ENCODE data around the gene TMEM161A.
"Not testable (repeated sequence)": the region's sequence is repeated elsewhere in the genome, so short reads cannot be mapped to it uniquely, and the experiment has no call there.

The TMEM161A gene

GRCh38 chr19:19119325-19120237 is 18.7 kb downstream of the TMEM161A start:
- H3K27ac ChIP-seq (ENCODE audit: low read length), result no peak overlapping the region
- H3K27me3 ChIP-seq (ENCODE audit: low read depth, low read length), result no peaks in the 10 kb centered on the region
- H3K9me3 ChIP-seq (ENCODE audit: control insufficient read depth in 1 of 2, low read length in 2 of 2), result peaks cover 0 to 12% of the 10 kb centered on the region in 2 donors
- H3K4me1 ChIP-seq (ENCODE audit: control insufficient read depth in 1 of 2, insufficient read depth in 2 of 2, low read length in 2 of 2), result peaks cover 0 to 9% of the 10 kb centered on the region in 2 donors
- peaks cover 0 to 9% of the 10 kb centered on the region in 2 donors for H3K36me3 ChIP-seq (ENCODE audit: control insufficient read depth in 1 of 2, insufficient read depth in 2 of 2, low read length in 2 of 2)
- H3K4me3 ChIP-seq (ENCODE audit: low read depth in 1 of 2, low read length in 2 of 2), result peak overlapping the region in 1 of 2 donors; percentile 33

DNA sequence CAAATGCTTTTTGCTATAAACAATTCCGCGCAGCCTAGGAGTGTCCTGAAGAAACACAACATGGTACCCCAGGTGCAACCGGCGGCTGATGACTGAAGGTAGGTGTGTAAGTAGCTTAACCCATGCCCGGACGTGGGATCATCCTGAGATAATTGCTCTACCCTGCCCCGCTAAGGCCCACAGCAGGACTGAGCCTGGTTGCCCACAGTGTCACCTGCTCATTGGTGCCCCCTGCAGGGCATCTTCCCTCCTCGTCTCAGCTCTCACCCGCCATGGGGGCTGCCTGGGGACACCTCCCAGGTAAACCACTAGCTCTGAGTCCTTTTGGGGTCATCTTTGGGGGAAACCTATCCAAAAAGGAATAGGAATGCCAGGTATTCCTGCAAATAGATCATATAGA is 22.3 kb downstream of the TMEM161A start:
- Histone ChIP-seq H3K36me3 (ENCODE audit: control insufficient read depth in 1 of 2, insufficient read depth in 2 of 2, low read length in 2 of 2) (no peaks in the 10 kb centered on the region), H3K4me3 (ENCODE audit: low read depth in 1 of 2, low read length in 2 of 2) (no peak overlapping the region), H3K27ac (ENCODE audit: low read length) (no peak overlapping the region), H3K4me1 (ENCODE audit: control insufficient read depth in 1 of 2, insufficient read depth in 2 of 2, low read length in 2 of 2) (peaks cover 0 to 9% of the 10 kb centered on the region in 2 donors), H3K27me3 (ENCODE audit: low read depth, low read length) (no peaks in the 10 kb centered on the region), H3K9me3 (ENCODE audit: control insufficient read depth in 1 of 2, low read length in 2 of 2) (no peaks in the 10 kb centered on the region)

DNA sequence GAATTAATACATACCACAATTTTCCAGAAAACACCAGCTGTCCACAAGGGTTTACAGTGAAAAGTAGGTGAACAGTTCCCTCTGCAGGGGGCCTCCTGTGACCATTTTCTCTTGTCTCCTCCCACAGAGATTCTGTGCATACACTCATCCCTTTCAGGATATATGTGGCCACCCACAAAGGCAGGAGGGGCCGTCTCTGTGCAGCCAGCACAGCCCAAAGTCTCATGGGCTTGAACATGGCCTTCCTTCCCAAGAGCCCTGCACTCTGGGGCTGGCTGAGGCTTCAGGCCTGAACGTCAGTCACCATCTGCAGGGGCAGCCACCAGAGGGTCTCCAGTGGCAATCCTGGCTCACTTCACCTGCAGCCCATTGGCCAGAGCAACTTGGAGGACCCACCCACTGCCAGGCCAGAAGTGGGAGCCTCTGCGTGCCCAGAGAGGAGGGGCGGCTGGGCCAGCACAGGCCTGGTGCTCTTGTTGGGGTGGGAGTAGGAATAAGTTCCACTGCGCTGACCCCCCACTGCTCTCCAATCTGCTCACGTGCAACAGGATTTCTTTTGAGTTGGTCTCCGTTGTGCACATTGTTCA is 25.1 kb downstream of the TMEM161A start:
- Histone ChIP-seq H3K27ac (ENCODE audit: low read length) (no peak overlapping the region), H3K4me3 (ENCODE audit: low read depth in 1 of 2, low read length in 2 of 2) (no peak overlapping the region), H3K9me3 (ENCODE audit: control insufficient read depth in 1 of 2, low read length in 2 of 2) (no peaks in the 10 kb centered on the region), H3K36me3 (ENCODE audit: control insufficient read depth in 1 of 2, insufficient read depth in 2 of 2, low read length in 2 of 2) (no peaks in the 10 kb centered on the region), H3K4me1 (ENCODE audit: control insufficient read depth in 1 of 2, insufficient read depth in 2 of 2, low read length in 2 of 2) (peaks cover 0 to 9% of the 10 kb centered on the region in 2 donors), H3K27me3 (ENCODE audit: low read depth, low read length) (no peaks in the 10 kb centered on the region)

GRCh38 chr19:19111967-19112580 is 26.2 kb downstream of the TMEM161A start:
- peaks cover 4% of the 10 kb centered on the region in 2 donors for H3K36me3 ChIP-seq (ENCODE audit: control insufficient read depth in 1 of 2, insufficient read depth in 2 of 2, low read length in 2 of 2)
- no peak overlapping the region for H3K4me3 ChIP-seq (ENCODE audit: low read depth in 1 of 2, low read length in 2 of 2)
- H3K9me3 ChIP-seq (ENCODE audit: control insufficient read depth in 1 of 2, low read length in 2 of 2), result no peaks in the 10 kb centered on the region
- peaks cover 0 to 9% of the 10 kb centered on the region in 2 donors for H3K4me1 ChIP-seq (ENCODE audit: control insufficient read depth in 1 of 2, insufficient read depth in 2 of 2, low read length in 2 of 2)
- no peak overlapping the region for H3K27ac ChIP-seq (ENCODE audit: low read length)
- no peaks in the 10 kb centered on the region for H3K27me3 ChIP-seq (ENCODE audit: low read depth, low read length)

DNA sequence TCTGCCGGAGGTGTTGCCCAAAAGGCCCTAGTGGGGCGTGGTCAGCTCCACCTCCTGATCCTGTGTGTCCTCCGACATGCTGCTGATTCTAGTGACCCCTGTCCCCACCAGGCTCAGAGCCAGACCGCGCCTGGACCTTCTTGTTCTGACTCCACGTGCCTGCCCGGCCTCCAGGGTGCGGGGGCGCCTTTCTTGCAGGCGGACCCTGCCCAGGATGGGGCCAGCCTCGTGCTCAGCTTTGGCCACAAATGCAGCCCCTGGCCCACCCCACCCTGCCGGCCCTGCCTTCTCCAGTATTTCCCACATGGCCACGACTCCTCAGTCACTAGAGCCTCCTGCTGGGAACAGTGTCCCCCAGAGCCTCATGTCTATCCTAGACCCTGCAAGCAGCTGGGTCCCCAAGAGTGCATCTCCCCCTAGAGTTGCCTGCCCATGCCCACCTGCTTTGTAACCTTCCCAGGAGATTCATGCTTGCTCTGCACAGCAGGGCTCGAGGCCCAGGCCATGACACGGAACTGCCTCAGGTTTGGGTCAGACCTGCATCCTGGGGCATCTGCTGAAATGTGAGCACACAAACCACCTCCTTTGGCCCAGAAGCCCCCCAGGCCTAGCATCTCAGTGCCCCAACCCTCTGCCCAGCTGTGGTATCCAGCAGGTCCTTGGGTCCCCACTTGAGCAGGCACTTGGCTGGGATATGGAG is 27.0 kb downstream of the TMEM161A start:
- H3K27ac ChIP-seq (ENCODE audit: low read length), result no peak overlapping the region
- H3K9me3 ChIP-seq (ENCODE audit: control insufficient read depth in 1 of 2, low read length in 2 of 2), result no peaks in the 10 kb centered on the region
- peaks cover 4% of the 10 kb centered on the region in 2 donors for H3K36me3 ChIP-seq (ENCODE audit: control insufficient read depth in 1 of 2, insufficient read depth in 2 of 2, low read length in 2 of 2)
- H3K27me3 ChIP-seq (ENCODE audit: low read depth, low read length), result no peaks in the 10 kb centered on the region
- H3K4me3 ChIP-seq (ENCODE audit: low read depth in 1 of 2, low read length in 2 of 2), result no peak overlapping the region
- peaks cover 0 to 10% of the 10 kb centered on the region in 2 donors for H3K4me1 ChIP-seq (ENCODE audit: control insufficient read depth in 1 of 2, insufficient read depth in 2 of 2, low read length in 2 of 2)

DNA sequence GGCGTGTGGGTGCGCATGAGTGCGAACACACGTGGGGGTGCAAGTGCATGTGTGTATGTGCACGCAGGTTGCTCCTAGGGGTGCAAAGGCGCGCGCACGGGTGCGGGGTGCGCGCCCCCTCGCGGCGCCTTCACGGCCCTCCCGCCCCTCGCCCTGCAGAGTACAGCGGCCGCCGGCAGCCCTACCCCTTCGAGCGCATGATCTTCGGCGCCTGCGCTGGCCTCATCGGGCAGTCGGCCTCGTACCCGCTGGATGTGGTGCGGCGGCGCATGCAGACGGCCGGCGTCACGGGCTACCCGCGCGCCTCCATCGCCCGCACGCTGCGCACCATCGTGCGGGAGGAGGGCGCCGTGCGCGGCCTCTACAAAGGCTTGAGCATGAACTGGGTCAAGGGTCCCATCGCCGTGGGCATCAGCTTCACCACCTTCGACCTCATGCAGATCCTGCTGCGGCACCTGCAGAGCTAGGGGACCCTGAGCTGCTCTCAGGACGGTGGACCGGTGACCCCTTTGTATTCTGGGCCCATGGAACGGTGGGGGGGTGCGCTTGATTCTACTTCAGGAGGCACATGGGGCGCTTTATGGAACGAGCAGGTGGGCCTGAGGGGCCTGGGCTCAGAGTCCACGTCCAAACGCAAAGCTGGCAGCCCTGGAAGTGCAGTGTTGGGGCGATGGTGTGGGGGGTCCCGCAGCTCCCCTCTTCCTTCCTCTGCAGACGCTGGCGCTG is 27.7 kb downstream of the TMEM161A start:
- Histone ChIP-seq H3K27ac (ENCODE audit: low read length) (no peak overlapping the region), H3K9me3 (ENCODE audit: control insufficient read depth in 1 of 2, low read length in 2 of 2) (no peaks in the 10 kb centered on the region), H3K4me1 (ENCODE audit: control insufficient read depth in 1 of 2, insufficient read depth in 2 of 2, low read length in 2 of 2) (peaks cover 0 to 14% of the 10 kb centered on the region in 2 donors), H3K4me3 (ENCODE audit: low read depth in 1 of 2, low read length in 2 of 2) (peak overlapping the region in 1 of 2 donors; percentile 21), H3K36me3 (ENCODE audit: control insufficient read depth in 1 of 2, insufficient read depth in 2 of 2, low read length in 2 of 2) (peaks cover 4% of the 10 kb centered on the region in 2 donors), H3K27me3 (ENCODE audit: low read depth, low read length) (no peaks in the 10 kb centered on the region)

DNA sequence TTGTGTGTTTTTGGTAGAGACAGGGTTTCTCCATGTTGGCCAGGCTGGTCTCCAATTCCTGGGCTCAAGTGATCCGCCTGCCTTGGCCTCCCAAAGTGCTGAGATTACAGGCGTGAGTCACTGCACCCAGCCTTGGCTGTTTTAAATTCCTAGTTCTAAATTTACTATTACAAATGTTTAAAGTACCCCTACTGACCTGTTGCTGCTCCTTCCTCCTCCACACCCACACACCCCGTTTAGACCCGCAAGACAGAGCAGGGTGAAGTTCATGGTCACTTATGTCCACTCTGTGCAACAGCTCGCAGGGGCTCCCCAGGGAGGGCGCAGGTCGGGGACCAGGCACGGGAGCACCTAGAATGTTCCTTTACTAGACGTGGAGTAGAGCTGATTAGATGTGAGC is 28.7 kb downstream of the TMEM161A start:
- Histone ChIP-seq H3K27ac (ENCODE audit: low read length) (no peak overlapping the region), H3K4me1 (ENCODE audit: control insufficient read depth in 1 of 2, insufficient read depth in 2 of 2, low read length in 2 of 2) (peaks cover 0 to 14% of the 10 kb centered on the region in 2 donors), H3K4me3 (ENCODE audit: low read depth in 1 of 2, low read length in 2 of 2) (no peak overlapping the region), H3K9me3 (ENCODE audit: control insufficient read depth in 1 of 2, low read length in 2 of 2) (no peaks in the 10 kb centered on the region), H3K27me3 (ENCODE audit: low read depth, low read length) (no peaks in the 10 kb centered on the region), H3K36me3 (ENCODE audit: control insufficient read depth in 1 of 2, insufficient read depth in 2 of 2, low read length in 2 of 2) (peaks cover 4% of the 10 kb centered on the region in 2 donors)

DNA sequence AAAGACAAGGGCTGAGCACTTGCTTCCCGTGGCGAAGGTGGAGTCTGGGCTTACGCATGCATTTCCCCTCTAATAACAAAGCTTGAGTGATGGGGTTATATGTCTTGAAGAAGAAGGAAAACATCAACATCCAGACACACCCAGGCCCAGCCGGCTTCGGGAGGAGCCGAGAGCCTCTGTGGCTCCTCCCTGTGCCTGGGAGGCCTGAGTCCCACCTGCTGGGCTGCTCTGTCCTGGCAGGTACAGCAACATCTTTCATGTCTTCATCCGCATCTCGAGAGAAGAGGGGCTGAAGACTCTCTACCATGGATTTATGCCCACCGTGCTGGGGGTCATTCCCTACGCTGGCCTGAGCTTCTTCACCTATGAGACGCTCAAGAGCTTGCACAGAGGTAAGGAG is 30.6 kb downstream of the TMEM161A start:
- H3K27ac ChIP-seq (ENCODE audit: low read length), result no peak overlapping the region
- H3K9me3 ChIP-seq (ENCODE audit: control insufficient read depth in 1 of 2, low read length in 2 of 2), result no peaks in the 10 kb centered on the region
- peaks cover 4% of the 10 kb centered on the region in 2 donors for H3K36me3 ChIP-seq (ENCODE audit: control insufficient read depth in 1 of 2, insufficient read depth in 2 of 2, low read length in 2 of 2)
- peaks cover 0 to 14% of the 10 kb centered on the region in 2 donors for H3K4me1 ChIP-seq (ENCODE audit: control insufficient read depth in 1 of 2, insufficient read depth in 2 of 2, low read length in 2 of 2)
- no peaks in the 10 kb centered on the region for H3K27me3 ChIP-seq (ENCODE audit: low read depth, low read length)
- H3K4me3 ChIP-seq (ENCODE audit: low read depth in 1 of 2, low read length in 2 of 2), result no peak overlapping the region

GRCh38 chr19:19106938-19107337 is 31.3 kb downstream of the TMEM161A start:
- peaks cover 0 to 14% of the 10 kb centered on the region in 2 donors for H3K4me1 ChIP-seq (ENCODE audit: control insufficient read depth in 1 of 2, insufficient read depth in 2 of 2, low read length in 2 of 2)
- not testable (repeated sequence) for H3K36me3 ChIP-seq (ENCODE audit: control insufficient read depth in 1 of 2, insufficient read depth in 2 of 2, low read length in 2 of 2); H3K27me3 ChIP-seq (ENCODE audit: low read depth, low read length); H3K27ac ChIP-seq (ENCODE audit: low read length); H3K9me3 ChIP-seq (ENCODE audit: control insufficient read depth in 1 of 2, low read length in 2 of 2); H3K4me3 ChIP-seq (ENCODE audit: low read depth in 1 of 2, low read length in 2 of 2)

- peaks cover 4% of the 10 kb centered on the region in 2 donors for H3K36me3 ChIP-seq (ENCODE audit: control insufficient read depth in 1 of 2, insufficient read depth in 2 of 2, low read length in 2 of 2)
- no peak overlapping the region for H3K27ac ChIP-seq (ENCODE audit: low read length)
- no peaks in the 10 kb centered on the region for H3K27me3 ChIP-seq (ENCODE audit: low read depth, low read length)
Observed at GRCh38 chr19:19106056-19106551, 32.2 kb downstream of the TMEM161A start.

More at GRCh38 chr19:19106056-19106551, 32.2 kb downstream of the TMEM161A start:
- peaks cover 0 to 14% of the 10 kb centered on the region in 2 donors for H3K4me1 ChIP-seq (ENCODE audit: control insufficient read depth in 1 of 2, insufficient read depth in 2 of 2, low read length in 2 of 2)
- peak overlapping the region; percentile 50 to 59 for H3K4me3 ChIP-seq (ENCODE audit: low read depth in 1 of 2, low read length in 2 of 2)
- no peaks in the 10 kb centered on the region for H3K9me3 ChIP-seq (ENCODE audit: control insufficient read depth in 1 of 2, low read length in 2 of 2)
